ENCODE results near the gene LYRM4. TPM values are rescaled to one million over a fixed set of nuclear protein-coding genes. Genes with fewer than 3 reads are reported as not detected.
A peak's percentile ranks its signal among the peaks of the same experiment; 100 is the strongest.

Gene LYRM4
- total RNA-seq, 1 experiment from 2014 or later = 52.8 TPM

- intact Hi-C loops (cut with micrococcal nuclease; ENCODE audit: unreplicated experiment) = no loop called here
- H3K27me3 Mint-ChIP-seq (ENCODE audit: insufficient read depth, unreplicated experiment) = no peaks in the 10 kb centered on the region
- H3K4me1 ChIP-seq = peaks cover 6% of the 10 kb centered on the region; the same call in 1 of the 2 replicates
- H3K4me3 Mint-ChIP-seq (ENCODE audit: unreplicated experiment) = peak overlapping the region; percentile 91
- no peaks in the 10 kb centered on the region for H3K9me3 ChIP-seq
- H3K36me3 Mint-ChIP-seq (ENCODE audit: insufficient read depth, unreplicated experiment) = peaks cover 21% of the 10 kb centered on the region
- H3K36me3 ChIP-seq (ENCODE audit: control insufficient read depth, insufficient read depth, low read length) = no peaks in the 10 kb centered on the region
- CTCF ChIA-PET = no interaction called here
- peaks cover 8% of the 10 kb centered on the region for H3K4me1 Mint-ChIP-seq (ENCODE audit: low read depth, unreplicated experiment)
- POLR2A ChIA-PET = no interaction called here
- peak overlapping the region; percentile 100 for H3K27ac Mint-ChIP-seq (ENCODE audit: unreplicated experiment)
- peak overlapping the region; percentile 91 for H3K4me3 ChIP-seq (ENCODE audit: low read depth, low read length)
- TSS peak; percentile 39 for BruUV-seq (replicated peaks)
- no peaks in the 10 kb centered on the region for H3K27me3 ChIP-seq (replicated peaks; ENCODE audit: control insufficient read depth, insufficient read depth, low read length)
- no peak for DNase-seq
- H3K9me3 Mint-ChIP-seq (ENCODE audit: unreplicated experiment) = no peaks in the 10 kb centered on the region
- no peak for TF ChIP-seq CTCF (IDR thresholded peaks at IDR 0.05; ENCODE audit: insufficient read depth in 1 of 2, low read depth in 1 of 2, low read length in 1 of 2, severe bottlenecking in 1 of 2, unreplicated experiment in 1 of 2)
These were observed 1.3 kb downstream of the LYRM4 start for GRCh38 chr6:5259428-5259827.

DNA sequence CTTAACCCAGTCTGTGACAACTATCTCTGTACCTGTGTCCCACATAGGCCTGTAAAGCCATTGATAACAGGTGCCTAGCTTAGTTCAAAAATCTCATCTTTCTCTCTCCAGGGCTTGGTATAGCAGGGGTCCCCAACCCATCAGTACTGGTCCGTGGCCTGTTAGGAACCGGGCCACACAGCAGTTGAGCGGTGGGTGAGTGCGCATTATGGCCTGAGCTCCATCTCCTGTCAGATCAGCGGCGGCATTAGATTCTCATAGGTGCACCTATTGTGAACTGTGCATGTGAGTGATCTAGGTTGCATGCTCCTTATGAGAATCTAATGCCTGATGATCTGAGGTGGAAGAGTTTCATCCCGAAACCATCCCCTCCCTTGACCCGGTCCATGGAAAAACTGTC is 3.4 kb downstream of the LYRM4 start:
- POLR2A ChIA-PET = no interaction called here
- no TSS peak for BruUV-seq (replicated peaks)
- no peak for TF ChIP-seq CTCF (IDR thresholded peaks at IDR 0.05; ENCODE audit: insufficient read depth in 1 of 2, low read depth in 1 of 2, low read length in 1 of 2, severe bottlenecking in 1 of 2, unreplicated experiment in 1 of 2)
- intact Hi-C loops (cut with micrococcal nuclease; ENCODE audit: unreplicated experiment) = no loop called here
- Mint-ChIP-seq H3K27me3 (ENCODE audit: insufficient read depth, unreplicated experiment) (no peaks in the 10 kb centered on the region), H3K4me3 (ENCODE audit: unreplicated experiment) (no peak overlapping the region), H3K9me3 (ENCODE audit: unreplicated experiment) (no peaks in the 10 kb centered on the region), H3K4me1 (ENCODE audit: low read depth, unreplicated experiment) (peaks cover 8% of the 10 kb centered on the region), H3K36me3 (ENCODE audit: insufficient read depth, unreplicated experiment) (peaks cover 25% of the 10 kb centered on the region), H3K27ac (ENCODE audit: unreplicated experiment) (no peak overlapping the region)
- Histone ChIP-seq H3K36me3 (ENCODE audit: control insufficient read depth, insufficient read depth, low read length) (no peaks in the 10 kb centered on the region), H3K4me3 (ENCODE audit: low read depth, low read length) (no peak overlapping the region), H3K9me3 (no peaks in the 10 kb centered on the region), H3K4me1 (peaks cover 6% of the 10 kb centered on the region; the same call in 1 of the 2 replicates), H3K27me3 (replicated peaks; ENCODE audit: control insufficient read depth, insufficient read depth, low read length) (no peaks in the 10 kb centered on the region)
- no peak for DNase-seq
- CTCF ChIA-PET = no interaction called here

DNA sequence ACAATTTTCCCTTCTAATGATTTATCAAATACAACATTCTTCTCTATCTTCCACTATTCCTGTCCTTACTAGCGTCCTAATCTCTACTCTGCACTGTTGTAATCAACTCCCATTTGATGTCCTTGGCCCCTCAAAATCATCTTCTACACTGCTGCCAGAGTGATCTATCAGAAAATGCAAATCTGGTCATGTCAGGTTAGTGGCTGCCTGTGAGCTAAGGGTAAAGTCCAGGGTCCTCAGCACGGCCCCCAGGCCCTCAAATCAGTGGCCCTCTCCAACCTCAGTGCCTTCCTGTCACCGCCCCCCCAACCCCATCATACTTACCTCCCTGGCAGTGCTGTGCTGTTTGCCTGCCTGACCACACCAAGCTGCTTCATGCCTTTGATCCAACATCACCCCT is 3.8 kb downstream of the LYRM4 start:
- Mint-ChIP-seq H3K27ac (ENCODE audit: unreplicated experiment) (no peak overlapping the region), H3K4me3 (ENCODE audit: unreplicated experiment) (no peak overlapping the region), H3K4me1 (ENCODE audit: low read depth, unreplicated experiment) (peaks cover 8% of the 10 kb centered on the region), H3K9me3 (ENCODE audit: unreplicated experiment) (no peaks in the 10 kb centered on the region), H3K27me3 (ENCODE audit: insufficient read depth, unreplicated experiment) (no peaks in the 10 kb centered on the region), H3K36me3 (ENCODE audit: insufficient read depth, unreplicated experiment) (peaks cover 28% of the 10 kb centered on the region)
- no peak for DNase-seq
- ChIA-PET CTCF (no interaction called here), POLR2A (no interaction called here)
- H3K4me3 ChIP-seq (ENCODE audit: low read depth, low read length) = no peak overlapping the region
- TF ChIP-seq CTCF (IDR thresholded peaks at IDR 0.05; ENCODE audit: insufficient read depth in 1 of 2, low read depth in 1 of 2, low read length in 1 of 2, severe bottlenecking in 1 of 2, unreplicated experiment in 1 of 2) = no peak
- no peaks in the 10 kb centered on the region for H3K27me3 ChIP-seq (replicated peaks; ENCODE audit: control insufficient read depth, insufficient read depth, low read length)
- intact Hi-C loops (cut with micrococcal nuclease; ENCODE audit: unreplicated experiment) = no loop called here
- H3K4me1 ChIP-seq = peaks cover 6% of the 10 kb centered on the region; the same call in 1 of the 2 replicates
- H3K36me3 ChIP-seq (ENCODE audit: control insufficient read depth, insufficient read depth, low read length) = no peaks in the 10 kb centered on the region
- no TSS peak for BruUV-seq (replicated peaks)
- H3K9me3 ChIP-seq = no peaks in the 10 kb centered on the region

All from Caco-2 (cell line).